Activated CD4-positive, alpha-beta T cell treated with anti-CD3 and anti-CD28 coated beads for 36 hours (primary cell): Measurements from ENCODE around the gene TMEM248. TPM values are rescaled to one million over a fixed set of nuclear protein-coding genes. Genes with fewer than 3 reads are reported as not detected.
"Not testable (repeated sequence)": the region's sequence is repeated elsewhere in the genome, so short reads cannot be mapped to it uniquely, and the experiment has no call there.

Source experiments
- ATAC-seq: fragments of 200-7000 bp; cut with Tn5 transposase; one replicate; pipeline ENCODE4 v1.10.0; 2021; ENCODE audit warnings: mild to moderate bottlenecking, moderate library complexity
- CTCF ChIA-PET: fragments of 350-600 bp; sonication (Branson Sonifier 250); formaldehyde crosslinking; loops from one replicate; lab custom pipeline; 2021; ENCODE audit warnings: antibody characterized with exemption; lab: Charles Lee
- POLR2A ChIA-PET: fragments of 350-600 bp; sonication (Branson Sonifier 250); formaldehyde crosslinking; loops from one replicate; lab custom pipeline; 2021; ENCODE audit warnings: antibody characterized with exemption, inconsistent platforms; lab: Charles Lee
- DNase-seq: peaks from one replicate; pipeline ENCODE4 v3.0.0-alpha.2; 2020
- H3K27ac Mint-ChIP-seq: one replicate; pipeline ENCODE4 v1.8.0; 2021; ENCODE audit warnings: mixed read lengths
- H3K27me3 Mint-ChIP-seq: one replicate; pipeline ENCODE4 v1.8.0; 2021; ENCODE audit warnings: mixed read lengths
- H3K36me3 Mint-ChIP-seq: one replicate; pipeline ENCODE4 v1.8.0; 2021; ENCODE audit warnings: low read depth, mixed read lengths
- H3K4me1 Mint-ChIP-seq: one replicate; pipeline ENCODE4 v1.8.0; 2021; ENCODE audit warnings: mixed read lengths
- H3K4me3 Mint-ChIP-seq: one replicate; pipeline ENCODE4 v1.8.0; 2021; ENCODE audit warnings: mild to moderate bottlenecking, moderate library complexity, mixed read lengths
- H3K9me3 Mint-ChIP-seq: one replicate; pipeline ENCODE4 v1.8.0; 2021; ENCODE audit warnings: low read depth, mixed read lengths
- intact Hi-C, 2 experiments: fragments of 100-400 bp; cut with DNase I in 1 of 2; cut with micrococcal nuclease in 1 of 2; formaldehyde crosslinking; loops; one replicate each; pipeline versions ENCODE4 v1.14.2 to v1.15.1; 2022 to 2024; cut with DNase I, micrococcal nuclease
- total RNA-seq, 2 experiments: library from RNA; stranded (reverse); gene quantifications; one replicate each; pipeline ENCODE4 v1.2.3, GENCODE V29; 2021

TMEM248 gene
- total RNA-seq, 2 experiments from 2014 or later = 70.5 to 85.8 TPM

- H3K9me3 Mint-ChIP-seq, POLR2A ChIA-PET, H3K27me3 Mint-ChIP-seq, DNase-seq, ATAC-seq, H3K4me3 Mint-ChIP-seq: not testable (repeated sequence)
- H3K27ac Mint-ChIP-seq = peak overlapping the region; percentile 69
- intact Hi-C loops = loop anchor here in 1 of 2 experiments (5.0 kb wide), 1 partner anchor 173 kb away; no protein-coding TSS in a partner anchor
- peaks cover 15% of the 10 kb centered on the region for H3K4me1 Mint-ChIP-seq
- CTCF ChIA-PET = interaction anchor here (0.6 to 1.2 kb wide), 2 partner anchors 8 to 96 kb away, joined by 3 read pairs; no protein-coding TSS in a partner anchor
- peaks cover 21% of the 10 kb centered on the region for H3K36me3 Mint-ChIP-seq
These were observed 79.7 kb downstream of the TMEM248 start for GRCh38 chr7:67000601-67001258.

GRCh38 chr7:67004145-67004544 is 83.1 kb downstream of the TMEM248 start:
- DNase-seq, H3K9me3 Mint-ChIP-seq, POLR2A ChIA-PET, H3K4me3 Mint-ChIP-seq, H3K27ac Mint-ChIP-seq, H3K27me3 Mint-ChIP-seq, ATAC-seq, H3K4me1 Mint-ChIP-seq: not testable (repeated sequence)
- peaks cover 33% of the 10 kb centered on the region for H3K36me3 Mint-ChIP-seq
- CTCF ChIA-PET = interaction anchor here (0.7 kb wide), 1 partner anchor 12 kb away, joined by 3 read pairs; no protein-coding TSS in a partner anchor
- intact Hi-C loops = loop anchor here in 1 of 2 experiments (5.0 kb wide), 1 partner anchor 177 kb away; no protein-coding TSS in a partner anchor

- no peak overlapping the region for H3K27ac Mint-ChIP-seq
- no peak overlapping the region for H3K4me3 Mint-ChIP-seq
- no peaks in the 10 kb centered on the region for H3K9me3 Mint-ChIP-seq
- ATAC-seq (no peak), DNase-seq (no peak)
- ChIA-PET CTCF (interaction anchor here (0.6 to 0.9 kb wide), 3 partner anchors 77 to 972 kb away, joined by 3 read pairs; no protein-coding TSS in a partner anchor), POLR2A (interaction anchor here (0.7 kb wide), 1 partner anchor 329 kb away, joined by 3 read pairs; no protein-coding TSS in a partner anchor)
- peaks cover 40% of the 10 kb centered on the region for H3K36me3 Mint-ChIP-seq
- H3K4me1 Mint-ChIP-seq = peaks cover 3% of the 10 kb centered on the region
- no peaks in the 10 kb centered on the region for H3K27me3 Mint-ChIP-seq
- intact Hi-C loops = no loop called here
These were observed 85.9 kb downstream of the TMEM248 start for GRCh38 chr7:67006965-67007364.

Other genes starting within 250 kb of the TMEM248 start
- gene RABGEF1, start 180.5 kb upstream of the TMEM248 start, total RNA-seq = 10 to 100 TPM; 19.3 to 22.5 TPM
- 10 to 100 TPM; 53.8 to 66.0 TPM for gene SBDS, start 74.4 kb downstream of the TMEM248 start, total RNA-seq
- 10 to 100 TPM; 13.1 to 14.7 TPM for gene TYW1, start 75.6 kb downstream of the TMEM248 start, total RNA-seq